Ovary (tissue), 9 donors: Measurements from ENCODE around the gene CTNNA3. TPM values are rescaled to one million over a fixed set of nuclear protein-coding genes. Genes with fewer than 3 reads are reported as not detected.
"Not testable (repeated sequence)": the region's sequence is repeated elsewhere in the genome, so short reads cannot be mapped to it uniquely, and the experiment has no call there.

ENCODE experiments used
- DNase-seq, 5 donors: peaks; one replicate each; pipeline ENCODE4 v3.0.0-alpha.2; 2019 to 2020
- H3K27ac ChIP-seq, 2 donors: fragments of 200-600 bp; one replicate each; pipeline versions ENCODE4 v1.5.1 to v1.8.0; 2019 to 2022
- H3K27me3 ChIP-seq: fragments of 200-600 bp; one replicate; pipeline ENCODE4 v1.8.0; 2022
- H3K36me3 ChIP-seq: fragments of 200-600 bp; sonication (generic); one replicate; pipeline ENCODE4 v1.5.1; 2019
- H3K4me1 ChIP-seq: one replicate; pipeline ENCODE4 v1.8.1; 2013; ENCODE audit warnings: mild to moderate bottlenecking, moderate library complexity; ENCODE audit not compliant: insufficient read depth
- H3K4me3 ChIP-seq: fragments of 200-600 bp; sonication (generic); one replicate; pipeline ENCODE4 v1.5.1; 2017
- H3K9me3 ChIP-seq, 2 donors: fragments of 200-600 bp in 1 of 2; sonication (generic) in 1 of 2; one replicate each; pipeline versions ENCODE4 v1.5.1 to v1.8.1; 2013 to 2019; ENCODE audit warnings: mild to moderate bottlenecking in 1 of 2, moderate library complexity in 1 of 2
- EP300 ChIP-seq: sonication (generic); formaldehyde crosslinking; IDR thresholded peaks from one replicate; pipeline ENCODE4 v1.6.1; 2017; ENCODE audit warnings: antibody characterized with exemption
- POLR2A ChIP-seq: fragments of 450-650 bp; IDR thresholded peaks from one replicate; pipeline ENCODE4 v1.6.1; 2017; ENCODE audit warnings: antibody characterized with exemption, mild to moderate bottlenecking, moderate library complexity
- WGBS, 3 donors: extraction: QIAGEN DNeasy Blood & Tissue Kit in 1 of 3; methylation state at CpG; one replicate each; pipeline versions ENCODE4 v1.1.5 to v1.1.7; 2013 to 2017; 5-methylcytosine and 5-hydroxymethylcytosine counted together
- intact Hi-C, 4 donors: fragments of 100-400 bp; cut with DNase I; formaldehyde crosslinking; loops; one replicate each; pipeline versions ENCODE4 v1.11.0 to v1.15.1; 2022 to 2023
- polyA plus RNA-seq, 2 donors: library from polyadenylated mRNA; stranded (reverse); fragments of 200-250 nt in 1 of 2; fragments of 350-450 nt in 1 of 2; fragmentation: Illumina TruSeq in 1 of 2; extraction: RNeasy Lipid Tissue Mini Kit (QIAGEN cat#74804) in 1 of 2; gene quantifications; one replicate each; pipeline ENCODE4 v1.2.3, GENCODE V29; 2013 to 2014
- total RNA-seq, 7 donors: library from RNA; depleted of rRNA in 2 of 7; stranded (reverse); fragments of >200 nt in 2 of 7; fragmentation: NEBNext Ultra II Directional in 3 of 7; extraction: Animal tissue kit (Norgen Biotek cat#: 25700) in 3 of 7; gene quantifications; one replicate each; pipeline versions ENCODE4 v1.1.0 to v1.2.4, GENCODE V29; 2016 to 2023
- TF ChIP-seq, protein P1 (sequence below), 3 donors: fragments of 450-650 bp in 2 of 3; fragments of 200-600 bp in 1 of 3; IDR thresholded peaks; one replicate each; pipeline versions ENCODE4 v1.5.1 to v1.8.0; 2016 to 2022; ENCODE audit warnings: antibody characterized with exemption in 3 of 3, mild to moderate bottlenecking in 1 of 3
- donor health status: DM: no; HTN: no; CAD: no; lungs with moderate emphysema.
- donor health status: DM: no; HTN: no; CAD: no.
- donor health status: Bipolar disorder and iron deficiency.
- donor health status: DM: yes; HTN: yes; CAD: no.
- donor health status: DM: no; HTN: no; CAD: no.
- donor health status: DM: yes; HTN: yes; CAD: no.

The CTNNA3 gene
- total and polyA plus RNA-seq, 9 donors = 1.9 to 9.7 (median 4.0) TPM

DNA sequence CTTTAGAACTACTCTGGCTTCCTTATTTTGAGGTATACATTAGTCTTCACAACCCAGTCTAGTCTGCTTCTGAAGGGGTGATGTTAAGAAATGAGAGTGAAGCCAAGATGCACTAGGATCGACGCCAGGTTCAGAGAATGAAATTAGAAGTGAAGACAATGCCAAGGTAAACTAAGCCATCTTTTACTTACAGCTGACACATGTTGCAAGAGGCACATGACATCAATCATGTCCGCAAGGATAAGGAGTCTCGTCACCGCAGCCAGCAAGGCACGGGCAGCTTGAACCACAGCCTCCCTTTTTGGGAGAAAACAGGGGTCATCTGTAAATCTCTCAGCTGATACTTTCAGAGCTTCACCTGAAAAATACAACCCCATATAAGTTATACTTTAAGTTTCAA lies 156.7 kb downstream of the CTNNA3 start:
- Histone ChIP-seq H3K4me1 (peaks cover 3% of the 10 kb centered on the region), H3K36me3 (no peaks in the 10 kb centered on the region), H3K9me3 (no peaks in the 10 kb centered on the region), H3K27me3 (no peaks in the 10 kb centered on the region), H3K4me3 (no peak overlapping the region), H3K27ac (no peak overlapping the region)
- TF ChIP-seq POLR2A (no peak), EP300 (no peak)
- TF ChIP-seq, protein P1, sequence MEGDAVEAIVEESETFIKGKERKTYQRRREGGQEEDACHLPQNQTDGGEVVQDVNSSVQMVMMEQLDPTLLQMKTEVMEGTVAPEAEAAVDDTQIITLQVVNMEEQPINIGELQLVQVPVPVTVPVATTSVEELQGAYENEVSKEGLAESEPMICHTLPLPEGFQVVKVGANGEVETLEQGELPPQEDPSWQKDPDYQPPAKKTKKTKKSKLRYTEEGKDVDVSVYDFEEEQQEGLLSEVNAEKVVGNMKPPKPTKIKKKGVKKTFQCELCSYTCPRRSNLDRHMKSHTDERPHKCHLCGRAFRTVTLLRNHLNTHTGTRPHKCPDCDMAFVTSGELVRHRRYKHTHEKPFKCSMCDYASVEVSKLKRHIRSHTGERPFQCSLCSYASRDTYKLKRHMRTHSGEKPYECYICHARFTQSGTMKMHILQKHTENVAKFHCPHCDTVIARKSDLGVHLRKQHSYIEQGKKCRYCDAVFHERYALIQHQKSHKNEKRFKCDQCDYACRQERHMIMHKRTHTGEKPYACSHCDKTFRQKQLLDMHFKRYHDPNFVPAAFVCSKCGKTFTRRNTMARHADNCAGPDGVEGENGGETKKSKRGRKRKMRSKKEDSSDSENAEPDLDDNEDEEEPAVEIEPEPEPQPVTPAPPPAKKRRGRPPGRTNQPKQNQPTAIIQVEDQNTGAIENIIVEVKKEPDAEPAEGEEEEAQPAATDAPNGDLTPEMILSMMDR (IDR thresholded peaks at IDR 0.05) = no peak
- intact Hi-C loops = no loop called here
- WGBS, 3 donors = 7 to 19% (median 8%) methylated on average over 6 of the region's 6 CpGs
- DNase-seq = no peak

DNA sequence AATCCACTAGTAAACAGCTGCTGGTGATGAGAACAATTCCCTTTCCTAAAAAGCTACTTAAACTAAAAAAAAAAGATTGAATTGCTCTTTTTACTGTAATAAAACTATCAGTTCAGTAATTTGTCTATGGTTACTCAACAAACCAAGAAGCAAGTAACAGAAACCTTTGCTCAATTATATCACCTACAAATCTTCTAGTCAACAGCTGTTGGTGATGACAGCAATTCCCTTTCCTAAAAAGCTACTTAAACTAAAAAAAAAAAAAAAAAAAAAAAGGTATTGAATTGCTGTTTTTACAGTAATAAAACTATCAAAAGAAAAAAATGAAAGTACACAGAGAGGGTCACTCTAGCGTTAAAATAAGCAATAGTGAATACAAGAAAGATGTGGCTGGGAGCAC lies 158.1 kb downstream of the CTNNA3 start:
- DNase-seq = no peak
- TF ChIP-seq POLR2A (no peak), EP300 (no peak)
- TF ChIP-seq, protein P1 (IDR thresholded peaks at IDR 0.05) = no peak
- H3K36me3 ChIP-seq = no peaks in the 10 kb centered on the region
- 64 to 91% (median 79%) methylated on average over 1 of the region's 1 CpG for WGBS, 3 donors
- no peaks in the 10 kb centered on the region for H3K27me3 ChIP-seq
- peaks cover 3% of the 10 kb centered on the region for H3K4me1 ChIP-seq
- no peak overlapping the region for H3K27ac ChIP-seq
- no peaks in the 10 kb centered on the region for H3K9me3 ChIP-seq
- H3K4me3 ChIP-seq = no peak overlapping the region
- intact Hi-C loops = no loop called here

DNA sequence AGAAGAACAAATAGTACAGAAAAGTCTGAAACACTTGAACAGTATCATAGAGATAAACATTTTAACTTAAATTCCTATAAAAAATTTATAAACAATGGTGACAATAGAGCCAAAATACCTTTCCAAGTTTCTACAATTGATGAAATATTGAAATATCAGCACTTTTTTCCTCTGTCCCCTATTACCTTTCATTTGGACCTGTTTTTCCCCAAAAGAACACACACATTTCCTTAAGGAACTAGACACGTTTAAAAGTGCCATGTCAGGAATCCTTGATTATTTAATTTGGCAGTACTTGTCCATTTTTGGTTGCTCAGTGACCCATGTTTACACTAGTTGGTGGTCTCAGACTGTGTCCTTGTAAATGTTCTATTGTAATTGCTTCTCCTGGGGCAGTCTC lies 162.6 kb downstream of the CTNNA3 start:
- no peaks in the 10 kb centered on the region for H3K4me1 ChIP-seq
- H3K27me3 ChIP-seq = no peaks in the 10 kb centered on the region
- H3K27ac ChIP-seq = no peak overlapping the region

DNA sequence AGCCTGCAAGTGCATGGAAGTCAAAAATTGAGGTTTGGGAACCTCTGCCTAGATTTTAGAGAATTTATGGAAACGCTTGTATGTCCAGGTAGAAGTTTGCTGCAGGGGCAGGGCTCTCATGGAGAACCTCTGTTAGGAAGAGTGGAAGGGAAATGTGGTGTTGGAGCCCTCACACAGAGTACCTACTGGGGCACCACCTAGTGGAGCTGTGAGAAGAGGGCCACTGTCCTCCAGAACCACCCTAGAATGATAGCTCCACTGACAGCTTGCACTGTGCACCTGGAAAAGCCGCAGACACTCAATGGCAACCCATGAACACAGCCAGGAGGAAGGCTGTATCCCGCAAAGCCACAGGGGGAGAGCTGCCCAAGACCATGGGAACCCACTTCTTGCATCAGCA lies 165.0 kb downstream of the CTNNA3 start:
- H3K4me3 ChIP-seq, DNase-seq, intact Hi-C loops, H3K27ac ChIP-seq, H3K36me3 ChIP-seq, H3K27me3 ChIP-seq, H3K4me1 ChIP-seq, H3K9me3 ChIP-seq: not testable (repeated sequence)
- 74 to 96% (median 95%) methylated on average over 3 of the region's 3 CpGs for WGBS, 3 donors

More for the DNA sequence above, 162.6 kb downstream of the CTNNA3 start:
- intact Hi-C loops = no loop called here
- WGBS, 3 donors = 6 to 20% (median 11%) methylated on average over 1 of the region's 1 CpG
- H3K4me3 ChIP-seq = no peak overlapping the region
- H3K36me3 ChIP-seq = no peaks in the 10 kb centered on the region
- no peak for TF ChIP-seq EP300
- TF ChIP-seq, protein P1 (IDR thresholded peaks at IDR 0.05) = no peak
- TF ChIP-seq POLR2A = no peak
- no peaks in the 10 kb centered on the region for H3K9me3 ChIP-seq
- no peak for DNase-seq

DNA sequence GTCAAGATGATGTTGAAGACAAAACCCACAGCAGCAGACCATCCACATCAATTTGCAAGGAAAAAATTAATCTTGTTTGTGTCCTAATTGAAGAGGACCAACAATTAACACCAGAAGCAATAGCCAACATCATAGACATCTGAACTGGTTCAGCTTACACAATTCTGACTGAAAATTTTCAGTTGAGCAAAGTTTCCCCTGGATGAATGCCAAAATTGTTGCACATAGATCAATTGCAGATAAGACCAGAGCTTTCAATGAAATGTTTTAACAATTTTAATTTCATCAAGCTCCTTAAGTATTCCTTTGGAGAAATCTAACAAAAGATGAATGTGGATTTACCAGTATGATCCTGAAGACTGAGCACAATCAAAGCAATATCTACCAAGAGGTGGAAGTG lies 168.6 kb downstream of the CTNNA3 start:
- TF ChIP-seq EP300 (no peak), POLR2A (no peak)
- TF ChIP-seq, protein P1 (IDR thresholded peaks at IDR 0.05) = no peak
- H3K36me3 ChIP-seq = no peaks in the 10 kb centered on the region
- DNase-seq = no peak
- H3K27me3 ChIP-seq = no peaks in the 10 kb centered on the region
- H3K27ac ChIP-seq = no peak overlapping the region
- H3K4me3 ChIP-seq = no peak overlapping the region
- H3K9me3 ChIP-seq = no peaks in the 10 kb centered on the region
- intact Hi-C loops = no loop called here
- no peaks in the 10 kb centered on the region for H3K4me1 ChIP-seq
